Measurements from ENCODE around the gene MACROD2.

MACROD2 gene

DNA sequence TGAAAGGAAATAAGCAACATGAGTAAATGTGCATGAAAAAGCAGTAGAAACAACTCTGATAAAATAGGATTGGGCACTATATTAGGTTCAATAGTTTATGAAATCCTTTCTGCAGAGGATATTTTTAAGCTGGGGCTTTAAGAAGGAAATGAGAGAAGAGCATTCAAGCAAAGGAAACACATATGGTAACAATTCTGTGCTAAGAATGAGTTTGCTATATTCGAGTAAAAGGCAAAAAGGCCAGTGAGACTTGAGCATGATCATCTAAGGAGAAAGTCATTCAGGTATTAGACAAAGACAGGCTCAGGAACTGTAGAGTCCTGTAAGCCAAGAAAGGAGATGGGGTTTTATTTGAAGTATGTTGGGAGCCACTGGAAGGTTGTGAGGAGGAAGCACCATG lies 729.2 kb downstream of the MACROD2 start:
- DNase-seq (ENCODE audit: extremely low read depth in 1 of 2, low read depth in 1 of 2): no peak

DNA sequence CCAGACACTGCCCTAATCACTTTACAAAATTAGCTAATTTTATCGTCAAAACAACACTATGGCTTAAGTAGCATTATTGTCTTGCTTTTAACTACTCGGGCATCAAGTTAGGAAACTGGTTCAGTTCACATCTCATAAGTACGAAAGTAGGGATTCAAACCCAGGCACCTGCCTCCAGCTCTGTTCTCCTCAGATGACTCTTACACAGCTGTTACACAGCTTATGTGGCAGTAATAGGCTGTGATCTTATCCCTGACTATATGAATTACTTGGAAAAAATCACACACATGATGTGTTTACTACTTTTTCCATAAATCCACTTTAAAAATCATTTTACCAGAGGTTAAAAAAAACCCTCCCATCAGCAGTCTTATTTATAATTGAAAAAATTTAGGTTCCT lies 731.3 kb downstream of the MACROD2 start:
- no peak for DNase-seq (ENCODE audit: extremely low read depth in 1 of 2, low read depth in 1 of 2)

DNA sequence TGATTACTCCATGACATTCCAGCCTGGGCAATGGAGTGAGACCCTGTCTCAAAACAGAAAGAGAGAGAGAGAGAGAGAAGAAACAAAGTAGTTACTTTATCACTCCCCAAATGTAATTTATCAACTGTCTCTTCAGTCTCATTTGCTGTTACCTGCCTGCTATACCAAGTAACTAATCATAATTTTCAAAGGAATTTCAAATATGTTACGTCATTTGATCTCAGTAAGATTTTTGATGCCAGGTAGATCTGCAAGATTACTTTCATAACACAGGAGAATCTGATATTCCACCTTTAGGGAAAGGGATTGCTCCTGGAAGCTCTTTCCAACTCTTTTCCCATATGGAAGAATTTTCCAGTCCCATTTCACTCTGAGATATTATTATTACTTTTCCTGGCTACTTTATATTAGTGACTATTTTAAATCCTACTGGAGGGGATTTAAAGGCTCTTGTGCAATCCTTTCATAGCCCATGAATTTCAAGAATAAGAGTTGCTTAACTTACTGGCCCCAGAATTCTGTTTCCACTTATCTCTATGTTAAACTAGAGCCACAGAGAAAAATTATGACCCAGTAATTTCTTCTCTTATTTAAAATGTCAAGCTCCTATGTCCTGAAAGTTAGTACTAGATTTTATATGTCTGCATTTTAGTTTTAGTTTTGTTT lies 732.3 kb downstream of the MACROD2 start:
- DNase-seq (ENCODE audit: extremely low read depth in 1 of 2, low read depth in 1 of 2): no peak

DNA sequence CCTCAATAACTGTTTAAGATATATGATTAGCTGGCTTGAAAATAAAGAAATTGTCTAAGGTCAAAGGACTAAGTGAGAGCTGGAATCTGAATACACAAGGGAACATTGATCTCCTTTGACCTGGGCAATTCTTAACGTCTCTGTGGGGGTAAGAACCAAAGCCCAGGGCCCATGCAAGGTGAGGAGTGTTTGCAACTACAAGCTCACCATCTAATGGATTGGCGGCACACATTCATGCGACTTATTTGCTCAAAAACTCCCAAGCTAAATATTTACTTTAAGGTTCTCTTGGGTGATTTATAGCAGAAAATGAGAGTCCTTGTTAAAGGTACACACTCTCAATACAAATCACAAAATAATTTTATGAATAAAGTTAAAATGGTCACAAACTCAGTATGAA lies 734.1 kb downstream of the MACROD2 start:
- no peak for DNase-seq (ENCODE audit: extremely low read depth in 1 of 2, low read depth in 1 of 2)

DNA sequence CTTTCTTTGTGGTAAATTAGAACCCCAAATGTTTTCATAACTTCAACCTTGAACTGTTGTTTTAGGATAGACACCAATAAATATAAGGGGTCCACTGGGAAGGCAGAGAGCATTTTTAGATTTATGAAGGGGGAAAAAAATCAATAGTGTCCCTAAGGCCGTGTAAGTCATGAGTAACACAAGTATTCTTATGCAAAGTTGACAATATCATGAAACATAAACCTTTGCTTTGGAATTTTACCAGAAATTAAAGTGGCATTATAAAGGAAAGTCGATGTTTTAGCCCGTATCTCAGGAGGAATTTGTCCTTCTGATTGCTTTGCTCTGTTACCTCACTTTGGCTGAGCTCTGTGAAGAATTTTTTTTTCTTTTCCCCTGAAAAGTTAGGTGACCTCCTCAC lies 737.0 kb downstream of the MACROD2 start:
- no peak for DNase-seq (ENCODE audit: extremely low read depth in 1 of 2, low read depth in 1 of 2)

DNA sequence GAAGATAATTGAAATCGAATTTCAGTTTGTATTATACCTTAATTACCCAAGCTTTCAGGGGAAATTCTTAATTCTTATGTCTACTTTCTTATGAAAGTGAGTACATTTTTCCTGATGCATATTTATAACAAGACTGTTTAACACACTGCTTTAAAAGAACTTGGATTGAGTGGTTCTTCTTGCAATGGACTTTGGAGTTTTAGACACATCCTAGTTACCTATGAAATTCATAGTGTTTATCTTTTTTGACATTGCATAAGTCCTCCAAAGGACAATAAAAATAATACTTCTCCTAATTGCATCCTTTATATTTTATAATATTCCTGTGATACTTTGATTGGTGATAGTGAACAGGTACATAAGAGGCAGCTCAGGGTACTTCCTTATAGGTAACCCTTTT lies 737.7 kb downstream of the MACROD2 start:
- no peak for DNase-seq (ENCODE audit: extremely low read depth in 1 of 2, low read depth in 1 of 2)

DNA sequence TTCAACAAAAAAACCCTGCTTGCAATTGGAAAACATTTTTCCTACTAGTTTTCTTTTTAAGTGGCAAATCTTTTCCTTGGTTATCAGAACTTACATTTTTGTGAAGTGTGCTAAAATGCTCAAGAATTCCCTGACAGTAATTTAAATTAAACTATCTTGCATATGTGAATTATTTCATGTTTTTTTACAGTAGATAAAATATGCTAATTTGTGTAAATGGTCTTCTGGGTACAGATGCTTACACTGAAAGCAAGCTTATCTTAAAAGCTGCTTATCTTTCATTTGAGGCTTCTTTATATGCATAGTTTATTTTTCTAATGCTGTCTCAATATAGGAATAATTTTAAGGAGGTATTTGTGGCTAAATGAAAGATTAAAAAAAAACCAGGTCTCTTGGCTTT lies 745.1 kb downstream of the MACROD2 start:
- DNase-seq (ENCODE audit: extremely low read depth in 1 of 2, low read depth in 1 of 2): no peak

DNA sequence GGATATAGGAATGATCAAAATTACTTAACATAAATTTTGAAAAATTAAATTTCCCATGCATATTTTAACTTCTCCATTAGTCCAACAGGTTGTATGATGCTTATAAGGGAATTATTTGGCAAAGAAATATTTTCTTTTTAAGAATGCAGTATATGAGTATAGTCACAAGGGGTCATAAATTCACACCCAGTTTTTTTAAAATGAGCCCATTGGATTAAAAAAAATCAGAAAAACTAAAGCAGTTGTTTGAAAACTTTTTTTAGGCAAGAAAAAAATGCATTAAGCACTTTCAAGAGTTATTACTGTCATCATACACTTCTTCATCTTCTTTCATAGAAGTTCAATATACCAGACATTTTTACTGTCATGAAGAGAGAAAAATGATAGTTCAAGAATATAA lies 746.3 kb downstream of the MACROD2 start:
- no peak for DNase-seq (ENCODE audit: extremely low read depth in 1 of 2, low read depth in 1 of 2)

DNA sequence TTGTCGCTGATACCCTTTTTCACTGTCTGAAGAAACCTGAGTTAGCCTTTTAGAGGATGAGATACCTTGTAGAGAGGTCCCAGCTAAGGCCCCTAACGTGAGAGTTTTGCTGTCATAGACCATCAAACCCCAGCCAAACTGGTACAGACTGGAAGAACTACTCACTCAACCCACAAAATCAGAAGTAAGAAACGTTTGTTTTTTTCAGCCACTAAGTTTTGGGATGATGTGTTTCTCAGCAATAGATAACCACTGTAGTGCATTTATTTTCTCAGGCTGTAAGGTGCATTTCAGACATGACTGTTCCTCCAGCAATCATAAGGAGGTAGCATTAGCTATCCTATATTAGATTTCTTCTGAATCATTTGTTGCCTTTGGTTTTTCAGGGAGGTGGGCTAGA lies 749.4 kb downstream of the MACROD2 start:
- DNase-seq (ENCODE audit: extremely low read depth in 1 of 2, low read depth in 1 of 2): no peak

DNA sequence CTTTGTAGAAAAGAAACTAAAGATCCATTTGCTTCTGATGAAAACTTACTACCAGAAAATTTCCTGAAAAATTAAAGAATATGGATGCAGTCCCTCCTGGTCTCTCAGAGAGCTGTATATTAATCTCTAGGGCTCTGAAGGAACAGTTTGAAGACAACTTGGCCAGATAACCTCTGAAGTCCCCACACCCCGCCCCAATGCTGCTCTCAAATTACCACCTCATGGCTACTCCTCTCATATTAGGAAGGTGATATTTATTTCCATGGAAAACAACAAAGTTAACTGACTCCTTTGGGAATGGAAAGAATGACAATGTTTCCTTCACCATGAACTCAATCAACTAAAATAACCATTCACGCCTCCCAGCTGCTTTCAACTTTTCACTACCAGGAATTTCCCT lies 750.5 kb downstream of the MACROD2 start:
- DNase-seq (ENCODE audit: extremely low read depth in 1 of 2, low read depth in 1 of 2): no peak

DNA sequence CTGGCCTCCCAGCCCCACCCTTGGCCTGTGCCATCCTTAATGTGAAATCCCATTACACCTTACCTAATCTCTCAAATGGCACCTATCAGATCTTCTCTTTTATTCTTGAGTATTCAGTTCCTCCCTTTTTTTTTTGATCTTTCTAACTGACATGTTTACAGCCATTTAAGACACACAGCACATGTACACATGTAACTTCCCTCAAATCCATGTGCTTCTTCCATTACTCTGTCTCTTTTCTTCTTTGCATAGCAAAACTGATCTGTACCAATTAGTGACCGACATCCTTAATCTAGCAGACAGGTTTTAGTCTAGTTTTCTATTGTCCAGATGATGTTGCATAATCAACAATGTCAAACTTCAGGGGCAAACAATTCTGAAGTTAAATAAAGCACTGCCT lies 755.9 kb downstream of the MACROD2 start:
- no peak for DNase-seq (ENCODE audit: extremely low read depth in 1 of 2, low read depth in 1 of 2)

DNA sequence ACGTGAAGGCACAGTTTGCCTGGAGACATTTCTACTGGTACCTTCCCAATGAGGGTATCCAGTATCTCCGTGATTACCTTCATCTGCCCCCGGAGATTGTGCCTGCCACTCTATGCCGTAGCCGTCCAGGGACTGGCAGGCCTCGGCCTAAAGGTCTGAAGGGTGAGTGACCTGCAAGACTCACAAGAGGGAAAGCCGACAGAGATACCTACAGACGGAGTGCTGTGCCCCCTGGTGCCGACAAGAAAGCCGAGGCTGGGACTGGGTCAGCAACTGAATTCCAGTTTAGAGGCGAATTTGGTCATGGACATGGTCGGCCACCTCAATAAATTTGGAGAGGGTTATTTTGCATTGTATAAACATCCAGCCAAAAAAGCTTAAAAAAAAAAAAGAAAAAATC lies 762.4 kb downstream of the MACROD2 start:
- no peak for DNase-seq (ENCODE audit: extremely low read depth in 1 of 2, low read depth in 1 of 2)

DNA sequence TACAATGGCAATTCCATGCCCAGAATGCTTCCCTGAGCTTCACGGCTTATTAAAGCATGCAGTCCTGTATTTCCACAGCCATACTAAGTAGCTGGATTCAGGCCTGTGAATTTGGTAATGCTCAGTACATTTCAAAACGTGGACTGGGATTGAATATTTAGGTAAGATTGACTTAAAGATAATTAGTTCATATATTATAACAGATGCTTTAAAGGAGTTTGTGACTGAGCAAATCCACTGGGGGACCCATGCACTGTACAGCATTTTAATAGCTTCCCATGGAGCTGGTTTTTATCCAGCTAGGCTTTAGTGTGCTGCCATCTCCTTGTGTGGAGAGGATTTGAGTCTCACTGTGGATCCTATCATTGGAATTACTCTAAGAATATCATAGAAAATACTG lies 763.0 kb downstream of the MACROD2 start:
- DNase-seq (ENCODE audit: extremely low read depth in 1 of 2, low read depth in 1 of 2): no peak

DNA sequence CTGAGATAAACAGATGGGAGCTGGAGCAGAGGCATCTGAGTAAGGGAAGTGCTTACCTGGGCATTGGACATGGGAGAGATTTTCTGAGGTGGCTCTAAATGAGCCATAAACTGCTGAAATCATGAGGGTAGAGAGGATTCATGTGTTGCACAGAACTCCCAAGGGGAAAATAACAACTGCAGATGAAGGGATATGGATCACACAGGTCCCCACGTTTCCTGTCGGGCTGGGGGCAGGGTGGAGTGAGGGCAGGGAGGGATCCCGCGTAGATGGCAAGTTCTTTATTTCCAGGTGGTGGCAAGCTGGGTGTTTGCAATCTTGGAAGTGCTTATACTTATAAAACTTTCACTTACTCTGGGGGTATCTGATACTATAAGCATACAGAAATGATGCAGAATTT lies 764.7 kb downstream of the MACROD2 start:
- DNase-seq (ENCODE audit: extremely low read depth in 1 of 2, low read depth in 1 of 2): no peak

DNA sequence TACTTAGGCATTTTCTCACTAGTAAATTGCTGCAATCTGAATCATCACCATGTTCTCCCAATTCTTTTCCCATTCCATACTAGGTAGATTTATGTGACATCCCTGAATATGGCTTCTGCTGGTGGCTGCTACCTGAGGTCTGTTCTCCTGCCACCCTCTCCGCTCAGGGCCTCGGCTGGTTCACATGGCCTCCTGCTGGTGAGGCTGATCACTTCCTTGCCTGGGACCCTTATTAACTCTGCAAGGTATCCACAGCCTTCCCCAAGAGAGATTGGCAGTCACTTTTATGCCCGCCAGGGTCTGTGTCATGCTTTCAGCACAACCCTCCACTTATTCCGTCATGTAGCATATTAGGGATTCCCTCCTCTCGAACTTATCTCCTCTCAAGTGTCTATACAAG lies 766.6 kb downstream of the MACROD2 start:
- DNase-seq (ENCODE audit: extremely low read depth in 1 of 2, low read depth in 1 of 2): no peak

DNA sequence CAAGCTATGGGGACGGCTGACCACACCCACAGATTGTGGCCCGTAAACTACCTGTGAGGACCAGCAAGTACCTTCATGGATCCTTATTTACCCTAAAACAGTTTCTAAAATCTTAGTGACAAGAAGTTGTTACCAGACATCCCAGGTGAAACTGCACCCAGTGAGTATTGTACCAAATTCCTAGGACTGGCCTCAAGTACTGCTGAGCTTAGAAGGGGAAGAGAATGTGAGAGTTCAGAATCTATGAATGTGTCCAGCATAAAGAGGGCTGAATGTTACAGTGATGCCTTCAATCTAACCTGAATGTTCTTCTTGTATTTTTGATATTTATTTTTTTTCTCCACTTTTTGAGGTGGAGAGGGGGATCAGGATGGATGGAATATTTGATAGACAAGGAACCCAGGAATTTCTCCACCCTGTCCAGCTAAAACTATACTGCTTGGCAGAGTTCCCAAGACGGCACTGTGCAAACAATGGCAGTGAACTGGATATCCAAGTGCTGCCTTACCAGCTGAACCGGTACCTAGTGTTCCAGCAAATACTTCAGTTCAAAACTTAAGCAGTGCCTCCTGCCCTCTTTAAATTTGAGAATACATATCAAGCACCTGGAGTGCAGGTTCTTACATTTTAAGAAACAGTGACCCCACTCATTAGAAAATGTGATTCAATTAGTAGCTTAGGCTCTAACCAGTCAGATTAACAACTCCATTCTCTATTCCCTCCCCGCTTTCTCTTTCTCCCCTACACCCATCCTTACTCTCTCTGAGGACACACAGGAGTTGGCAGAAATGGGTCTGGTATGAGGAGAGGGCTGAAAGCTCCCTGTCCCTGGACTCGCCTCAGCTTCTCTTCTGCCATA lies 769.4 kb downstream of the MACROD2 start:
- DNase-seq (ENCODE audit: extremely low read depth in 1 of 2, low read depth in 1 of 2): no peak

DNA sequence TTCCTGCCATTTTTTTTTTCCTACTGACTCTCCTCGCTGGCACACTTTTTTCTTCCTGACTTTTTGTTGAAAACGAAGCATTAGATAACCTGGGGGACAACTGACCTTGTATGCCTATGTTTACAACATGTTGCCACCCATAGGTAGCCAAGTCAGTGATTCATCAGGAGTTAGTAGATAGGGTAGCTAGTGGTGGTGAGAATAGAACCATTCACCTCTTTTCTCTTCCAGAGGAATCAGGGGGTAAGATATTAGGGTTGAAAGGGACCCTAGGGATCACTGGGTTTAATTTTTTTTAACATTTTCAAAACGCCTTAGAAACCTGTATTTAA lies 770.0 kb downstream of the MACROD2 start:
- DNase-seq (ENCODE audit: extremely low read depth in 1 of 2, low read depth in 1 of 2): no peak

DNA sequence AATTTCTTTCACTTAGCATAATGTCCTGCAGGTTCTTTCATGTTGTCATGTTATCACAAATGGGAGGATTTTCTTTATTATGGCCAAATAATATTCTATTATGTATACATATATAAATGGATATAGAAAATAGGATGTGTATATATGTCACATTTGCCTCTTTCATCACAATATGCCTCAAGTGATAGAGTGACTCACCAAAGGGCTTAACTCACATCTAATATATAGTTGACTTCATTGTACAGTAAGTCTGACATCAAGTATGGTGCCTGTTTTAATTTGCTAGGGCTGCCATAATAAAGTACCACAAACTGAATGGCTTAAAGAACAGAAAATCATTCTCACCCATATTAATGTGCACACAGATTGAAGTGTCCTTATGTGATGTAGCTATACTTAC lies 778.2 kb downstream of the MACROD2 start:
- DNase-seq (ENCODE audit: extremely low read depth in 1 of 2, low read depth in 1 of 2): no peak

DNA sequence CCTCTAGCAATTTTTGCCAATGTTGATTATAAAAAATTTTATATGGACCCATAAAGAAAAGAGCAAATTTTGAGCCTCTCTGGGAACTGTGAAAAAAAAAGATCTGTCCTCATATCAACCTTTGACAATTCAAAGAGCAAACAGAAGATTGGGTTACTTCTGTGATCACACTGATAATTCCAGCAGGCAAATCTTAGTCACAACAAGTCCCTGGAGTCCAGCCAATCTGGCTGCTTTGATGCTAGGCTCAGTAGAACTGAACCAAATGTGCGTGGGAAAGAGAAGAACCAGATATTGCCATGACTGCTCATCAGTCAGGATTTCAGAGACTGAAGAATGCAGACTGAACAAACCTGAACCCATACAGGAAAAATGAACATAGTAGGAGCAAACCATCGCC lies 780.5 kb downstream of the MACROD2 start:
- DNase-seq (ENCODE audit: extremely low read depth in 1 of 2, low read depth in 1 of 2): no peak

DNA sequence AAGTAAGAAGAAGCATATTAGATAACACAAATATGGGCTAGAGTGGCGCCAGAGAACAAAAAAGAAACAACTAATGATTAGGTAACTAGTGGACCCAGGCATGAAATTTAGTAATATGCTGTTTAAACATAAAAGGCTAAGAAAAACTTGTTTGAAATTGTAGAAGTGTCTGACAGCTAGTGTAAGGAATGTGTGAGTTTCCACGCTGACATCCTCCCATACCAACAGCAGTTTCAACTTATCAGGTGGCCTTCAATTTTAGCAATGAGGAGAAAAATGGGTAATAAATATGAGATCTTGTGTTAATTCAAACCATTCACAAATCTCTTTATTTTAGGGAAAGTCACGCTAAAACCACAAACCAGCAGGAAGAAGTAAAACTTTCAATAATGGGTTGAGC lies 782.3 kb downstream of the MACROD2 start:
- no peak for DNase-seq (ENCODE audit: extremely low read depth in 1 of 2, low read depth in 1 of 2)

DNA sequence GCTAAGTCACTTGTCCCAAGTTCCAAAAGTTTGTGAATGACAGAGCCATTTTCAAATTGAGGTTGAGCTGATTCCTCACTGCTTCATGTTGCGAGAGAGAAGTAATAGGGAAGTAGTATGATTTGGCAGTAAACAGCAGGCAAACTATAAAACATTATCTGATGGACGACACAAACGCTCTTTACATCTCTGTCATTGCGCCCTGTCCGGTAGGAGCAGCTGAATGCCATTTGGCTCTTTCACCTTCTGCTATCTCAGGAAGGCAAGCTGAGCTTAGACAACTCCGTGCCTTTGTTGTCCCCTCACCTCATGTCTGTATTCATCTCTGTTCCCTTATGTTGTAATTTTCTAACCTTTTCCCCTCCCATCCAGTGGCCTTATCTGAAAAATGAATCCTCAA lies 782.8 kb downstream of the MACROD2 start:
- no peak for DNase-seq (ENCODE audit: extremely low read depth in 1 of 2, low read depth in 1 of 2)

DNA sequence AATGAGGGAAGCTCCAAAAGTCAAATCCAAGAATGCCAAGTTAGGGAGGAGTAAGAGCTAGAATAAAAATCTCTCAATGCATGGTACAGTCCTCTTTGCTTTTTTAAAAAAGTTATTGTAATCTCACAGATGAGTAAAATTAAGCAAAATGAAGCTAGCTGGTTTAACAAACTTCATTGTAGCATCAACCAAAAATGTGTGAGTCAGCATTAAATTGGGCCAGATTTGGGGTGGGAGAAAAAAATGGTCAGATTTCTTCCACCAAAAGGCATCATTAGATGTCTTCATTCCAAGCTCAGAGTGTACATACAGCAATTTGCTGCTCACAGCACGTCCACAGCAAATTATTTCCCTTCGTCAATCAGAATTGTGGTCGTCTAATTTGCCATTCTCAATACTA lies 783.6 kb downstream of the MACROD2 start:
- DNase-seq (ENCODE audit: extremely low read depth in 1 of 2, low read depth in 1 of 2): no peak

DNA sequence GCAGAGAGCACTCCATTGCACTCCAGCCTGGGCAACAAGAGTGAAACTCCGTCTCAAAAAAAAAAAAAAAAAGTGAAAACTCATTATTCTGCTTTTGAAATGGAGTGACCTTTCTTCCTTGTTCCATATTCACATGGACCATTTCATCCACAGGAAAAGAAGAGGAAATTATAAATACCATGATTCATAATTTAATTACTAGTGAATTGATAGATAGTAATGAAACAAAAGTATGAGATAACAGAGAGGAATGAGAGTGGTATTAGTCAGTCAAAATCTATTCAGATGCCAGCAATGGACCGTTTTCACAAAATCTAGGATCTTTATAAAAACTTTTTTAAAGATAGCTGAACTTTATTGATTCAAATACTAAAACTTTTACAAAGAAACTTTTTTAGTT lies 785.2 kb downstream of the MACROD2 start:
- DNase-seq (ENCODE audit: extremely low read depth in 1 of 2, low read depth in 1 of 2): no peak
